ENCODE data around the gene CST6.

GRCh38 chr11:66015454-66015881 is 3.7 kb downstream of the CST6 start:
- TF ChIP-seq POLR2AphosphoS5 (IDR thresholded peaks at IDR 0.05) (no peak), EP300 (IDR thresholded peaks at IDR 0.05; ENCODE audit: low read depth) (no peak), CTCF (IDR thresholded peaks at IDR 0.05) (no peak), POLR2A (IDR thresholded peaks at IDR 0.05) (no peak)

Data from transverse colon (tissue), 4 donors.